Measurements from ENCODE around the gene YBX1.

DNA sequence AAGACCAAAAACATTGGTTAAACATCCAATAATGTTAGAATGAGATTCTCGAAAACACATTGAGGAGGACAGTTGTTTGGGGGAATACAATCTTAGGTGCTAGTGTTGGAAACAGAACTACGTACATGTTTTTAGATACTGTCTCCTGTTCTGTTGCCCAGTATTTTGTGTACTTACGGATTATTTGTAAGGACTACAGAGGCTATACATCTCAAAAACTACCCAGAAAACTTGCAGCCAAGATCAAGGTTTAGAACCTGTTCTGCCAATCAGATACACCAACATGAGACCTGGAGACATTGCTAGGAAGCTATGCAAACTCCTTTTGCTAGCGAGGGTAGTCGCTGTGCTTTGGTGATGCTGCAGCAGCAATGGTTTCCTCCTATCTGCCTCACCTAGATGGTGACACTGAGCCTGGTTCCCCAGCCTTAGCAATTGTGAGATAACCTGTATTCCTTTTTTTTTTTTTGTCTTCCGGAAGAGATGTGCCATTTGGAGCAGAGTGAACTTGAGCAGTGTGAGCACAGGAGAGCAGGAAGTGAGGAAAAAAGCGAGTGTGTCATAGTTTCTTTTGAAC is 21.8 kb downstream of the YBX1 start:
- TF ChIP-seq SSRP1 (CRISPR knock-in tag; IDR thresholded peaks at IDR 0.05) (no peak), ZNF382 (CRISPR knock-in tag; IDR thresholded peaks at IDR 0.05; ENCODE audit: borderline replicate concordance) (no peak), ADNP (CRISPR knock-in tag; IDR thresholded peaks at IDR 0.05) (no peak), FOXA1 (IDR thresholded peaks at IDR 0.05) (no peak), FOXA1 (CRISPR knock-in tag; IDR thresholded peaks at IDR 0.05) (no peak), SP1 (IDR thresholded peaks at IDR 0.05) (no peak), SP1 (CRISPR knock-in tag; IDR thresholded peaks at IDR 0.05) (no peak), ATF1 (CRISPR knock-in tag; IDR thresholded peaks at IDR 0.05) (no peak)

All from HepG2 (cell line).